Smooth muscle cell (in vitro differentiated cells): ENCODE data around the gene AEN. TPM values are rescaled to one million over a fixed set of nuclear protein-coding genes. Genes with fewer than 3 reads are reported as not detected.

ENCODE experiments used
- DNase-seq: peaks from one replicate; lab custom pipeline; 2025; ENCODE audit not compliant: unreplicated experiment; lab: John Stamatoyannopoulos, UW
- H2AFZ ChIP-seq: fragments of 200-600 bp; sonication (generic); 2 replicates; pipeline ENCODE4 v1.6.0; 2016; ENCODE audit warnings: antibody characterized with exemption, low read depth, mild to moderate bottlenecking
- H3F3A ChIP-seq: fragments of 200-600 bp; sonication (generic); 2 replicates; pipeline ENCODE4 v1.6.0; 2017; ENCODE audit warnings: antibody characterized with exemption, low read depth
- H3K27ac ChIP-seq: fragments of 200-600 bp; sonication (generic); 2 replicates; pipeline ENCODE4 v1.5.1; 2016; ENCODE audit warnings: low read depth, mild to moderate bottlenecking
- H3K27me3 ChIP-seq: fragments of 200-600 bp; sonication (generic); 2 replicates; pipeline ENCODE4 v1.6.1; 2016; ENCODE audit warnings: low read depth, mild to moderate bottlenecking
- H3K36me3 ChIP-seq: fragments of 200-600 bp; sonication (generic); 2 replicates; pipeline ENCODE4 v1.5.1; 2016; ENCODE audit warnings: low read depth
- H3K4me1 ChIP-seq: fragments of 200-600 bp; sonication (generic); 2 replicates; pipeline ENCODE4 v1.5.1; 2016; ENCODE audit warnings: low read depth
- H3K4me2 ChIP-seq: fragments of 200-600 bp; sonication (generic); 2 replicates; pipeline ENCODE4 v1.6.0; 2016; ENCODE audit warnings: mild to moderate bottlenecking
- H3K4me3 ChIP-seq: fragments of 200-600 bp; sonication (generic); 2 replicates; pipeline ENCODE4 v1.5.1; 2016; ENCODE audit warnings: mild to moderate bottlenecking
- H3K79me2 ChIP-seq: fragments of 200-600 bp; sonication (generic); 2 replicates; pipeline ENCODE4 v1.6.0; 2016; ENCODE audit warnings: low read depth, mild to moderate bottlenecking
- H3K9ac ChIP-seq: fragments of 200-600 bp; sonication (generic); 2 replicates; pipeline ENCODE4 v1.6.0; 2016; ENCODE audit warnings: low read depth
- H3K9me3 ChIP-seq: fragments of 200-600 bp; sonication (generic); replicated peaks from 2 replicates; pipeline ENCODE4 v1.5.1; 2016; ENCODE audit warnings: low read depth
- H4K20me1 ChIP-seq: fragments of 200-600 bp; sonication (generic); 2 replicates; pipeline ENCODE4 v1.6.0; 2016; ENCODE audit warnings: low read depth
- CTCF ChIP-seq: fragments of 200-600 bp; sonication (generic); IDR thresholded peaks from 2 replicates; pipeline ENCODE4 v1.5.1; 2017; ENCODE audit warnings: borderline replicate concordance, mild to moderate bottlenecking, antibody characterized with exemption; ENCODE audit not compliant: insufficient read depth, poor library complexity, severe bottlenecking
- WGBS: methylation state at CpG from one replicate; pipeline ENCODE4 v1.1.7; 2016; ENCODE audit warnings: low lambda C conversion rate; 5-methylcytosine and 5-hydroxymethylcytosine counted together
- polyA plus RNA-seq: library from polyadenylated mRNA; unstranded; fragments of >200 nt; fragmentation: Nextera tagmentation; extraction: Ambion mirVana; gene quantifications from 2 replicates; pipeline ENCODE4 v1.2.1, GENCODE V29; 2016
- total RNA-seq: library from RNA; depleted of rRNA; stranded (reverse); fragments of >200 nt; gene quantifications from 2 replicates; pipeline ENCODE4 v1.2.3, GENCODE V29; 2014

The AEN gene
- total and polyA plus RNA-seq, 2 experiments from 2014 or later = 44.5 to 57.6 TPM

DNA sequence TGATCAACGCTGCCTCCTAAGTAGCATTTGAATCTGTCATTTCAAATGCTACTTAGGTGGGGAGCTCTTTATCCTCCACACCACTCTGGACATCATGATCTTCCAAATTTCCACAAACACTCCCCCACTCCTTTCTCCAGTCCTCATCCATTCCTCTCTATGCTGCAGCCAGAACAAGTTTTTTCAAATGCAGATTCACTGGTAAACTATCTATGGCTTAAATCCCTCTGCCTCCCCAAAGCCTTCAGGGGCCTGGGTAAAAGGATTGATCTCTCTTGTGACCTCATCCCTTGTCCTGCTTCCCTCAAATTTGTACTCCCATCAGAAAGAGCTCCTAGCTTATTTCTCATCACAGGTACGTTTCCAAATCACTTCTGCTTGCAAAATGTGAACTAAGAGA is 1.3 kb upstream of the AEN start:
- WGBS = 71% methylated on average over 2 of the region's 2 CpGs
- H3K9ac ChIP-seq = no peak overlapping the region
- no peak overlapping the region for H2AFZ ChIP-seq
- H4K20me1 ChIP-seq = peaks cover 30% of the 10 kb centered on the region
- H3K36me3 ChIP-seq = no peaks in the 10 kb centered on the region
- H3K79me2 ChIP-seq = peaks cover 37% of the 10 kb centered on the region
- H3F3A ChIP-seq = no peaks in the 10 kb centered on the region
- H3K4me2 ChIP-seq = no peak overlapping the region
- DNase-seq = no peak
- no peak overlapping the region for H3K4me3 ChIP-seq
- H3K4me1 ChIP-seq = peaks cover 23% of the 10 kb centered on the region
- no peak overlapping the region for H3K27ac ChIP-seq
- H3K9me3 ChIP-seq = no peaks in the 10 kb centered on the region
- H3K27me3 ChIP-seq = no peaks in the 10 kb centered on the region
- TF ChIP-seq CTCF = no peak

DNA sequence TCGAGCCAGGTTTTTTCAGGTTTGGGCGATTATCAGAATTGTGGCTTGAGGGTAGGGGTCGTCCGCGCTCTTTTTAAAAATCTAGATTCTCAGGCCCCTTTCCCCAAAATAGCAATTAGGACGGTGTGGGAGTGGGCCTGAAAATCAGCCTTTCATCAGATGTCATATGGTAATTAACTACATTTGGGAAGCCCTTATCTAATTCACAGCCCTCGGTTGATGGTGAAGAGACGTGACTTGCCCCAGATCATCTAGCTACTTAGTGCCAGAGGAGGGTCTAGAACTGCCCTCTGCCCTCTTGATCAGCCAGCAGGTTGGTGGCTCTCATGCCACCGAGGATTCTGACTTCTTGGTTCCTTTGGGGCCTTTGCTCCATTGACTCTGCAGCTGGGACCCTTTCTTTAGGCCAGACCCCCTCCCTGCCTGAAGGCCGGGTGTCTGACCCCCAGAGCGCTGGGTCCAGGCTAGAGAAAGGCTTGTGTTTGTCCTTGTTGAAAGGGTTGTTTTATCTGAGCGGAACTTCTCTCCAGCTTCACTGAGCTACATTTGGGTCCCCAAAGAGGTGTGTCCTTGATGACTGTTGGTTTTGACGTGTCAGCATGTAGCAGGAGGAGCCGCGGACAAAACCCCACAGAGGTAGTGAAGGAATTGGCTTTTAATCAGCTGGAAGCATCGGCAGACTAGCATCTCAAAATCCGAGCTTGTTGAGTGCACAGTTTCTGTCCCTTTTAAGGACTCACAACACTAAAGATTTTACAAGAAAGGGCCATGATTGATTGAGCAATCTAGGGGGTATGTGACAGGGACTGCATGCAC is 857 bp downstream of the AEN start:
- no peak for DNase-seq

GRCh38 chr15:88622605-88622975 is 1.4 kb downstream of the AEN start:
- no peak for TF ChIP-seq CTCF
- peak overlapping the region; percentile 100 for H3K9ac ChIP-seq
- H3K79me2 ChIP-seq = peaks cover 64% of the 10 kb centered on the region
- no peaks in the 10 kb centered on the region for H3K36me3 ChIP-seq
- no peak overlapping the region for H2AFZ ChIP-seq
- H3K27me3 ChIP-seq = no peaks in the 10 kb centered on the region
- DNase-seq = no peak
- WGBS = 21% methylated on average over 5 of the region's 5 CpGs
- no peaks in the 10 kb centered on the region for H3K9me3 ChIP-seq
- H3K27ac ChIP-seq = peak overlapping the region; percentile 99
- H4K20me1 ChIP-seq = peaks cover 57% of the 10 kb centered on the region
- peak overlapping the region; percentile 97 for H3K4me2 ChIP-seq
- H3K4me3 ChIP-seq = peak overlapping the region; percentile 85
- no peaks in the 10 kb centered on the region for H3F3A ChIP-seq
- H3K4me1 ChIP-seq = peaks cover 15% of the 10 kb centered on the region

More for the DNA sequence above, 857 bp downstream of the AEN start:
- Histone ChIP-seq H2AFZ (no peak overlapping the region), H3K9ac (peak overlapping the region; percentile 100), H3K4me2 (peak overlapping the region; percentile 97), H3K4me3 (peak overlapping the region; percentile 85), H3K27me3 (no peaks in the 10 kb centered on the region), H3K27ac (peak overlapping the region; percentile 99), H3K79me2 (peaks cover 58% of the 10 kb centered on the region), H3K4me1 (peaks cover 15% of the 10 kb centered on the region), H3K36me3 (no peaks in the 10 kb centered on the region), H3K9me3 (no peaks in the 10 kb centered on the region), H4K20me1 (peaks cover 52% of the 10 kb centered on the region), H3F3A (no peaks in the 10 kb centered on the region)
- 1% methylated on average over 17 of the region's 17 CpGs for WGBS
- TF ChIP-seq CTCF = no peak

- peaks cover 68% of the 10 kb centered on the region for H3K79me2 ChIP-seq
- no peak for TF ChIP-seq CTCF
- H3K27me3 ChIP-seq = no peaks in the 10 kb centered on the region
- no peak overlapping the region for H2AFZ ChIP-seq
- peak overlapping the region; percentile 85 for H3K4me3 ChIP-seq
- H3K9ac ChIP-seq = peak overlapping the region; percentile 100
- no peak for DNase-seq
- peaks cover 15% of the 10 kb centered on the region for H3K4me1 ChIP-seq
- H4K20me1 ChIP-seq = peaks cover 62% of the 10 kb centered on the region
- 31% methylated on average over 2 of the region's 2 CpGs for WGBS
- peak overlapping the region; percentile 97 for H3K4me2 ChIP-seq
- no peaks in the 10 kb centered on the region for H3K36me3 ChIP-seq
- no peaks in the 10 kb centered on the region for H3F3A ChIP-seq
- no peaks in the 10 kb centered on the region for H3K9me3 ChIP-seq
- peak overlapping the region; percentile 99 for H3K27ac ChIP-seq
Observed at GRCh38 chr15:88623061-88623460, 1.9 kb downstream of the AEN start.
